Hepatocyte (in vitro differentiated cells): ENCODE results near the gene C19orf47.

Experiments used
- EZH2 ChIP-seq: fragments of 200-600 bp; sonication (generic); IDR thresholded peaks from 2 replicates; pipeline ENCODE4 v1.6.1; 2016; ENCODE audit warnings: antibody characterized with exemption, mild to moderate bottlenecking, borderline replicate concordance
- TF ChIP-seq, protein P1 (sequence below): fragments of 200-600 bp; sonication (generic); IDR thresholded peaks from 2 replicates; pipeline ENCODE4 v1.5.1; 2016; ENCODE audit warnings: antibody characterized with exemption, mild to moderate bottlenecking; ENCODE audit not compliant: poor library complexity

- TF ChIP-seq, protein P1, sequence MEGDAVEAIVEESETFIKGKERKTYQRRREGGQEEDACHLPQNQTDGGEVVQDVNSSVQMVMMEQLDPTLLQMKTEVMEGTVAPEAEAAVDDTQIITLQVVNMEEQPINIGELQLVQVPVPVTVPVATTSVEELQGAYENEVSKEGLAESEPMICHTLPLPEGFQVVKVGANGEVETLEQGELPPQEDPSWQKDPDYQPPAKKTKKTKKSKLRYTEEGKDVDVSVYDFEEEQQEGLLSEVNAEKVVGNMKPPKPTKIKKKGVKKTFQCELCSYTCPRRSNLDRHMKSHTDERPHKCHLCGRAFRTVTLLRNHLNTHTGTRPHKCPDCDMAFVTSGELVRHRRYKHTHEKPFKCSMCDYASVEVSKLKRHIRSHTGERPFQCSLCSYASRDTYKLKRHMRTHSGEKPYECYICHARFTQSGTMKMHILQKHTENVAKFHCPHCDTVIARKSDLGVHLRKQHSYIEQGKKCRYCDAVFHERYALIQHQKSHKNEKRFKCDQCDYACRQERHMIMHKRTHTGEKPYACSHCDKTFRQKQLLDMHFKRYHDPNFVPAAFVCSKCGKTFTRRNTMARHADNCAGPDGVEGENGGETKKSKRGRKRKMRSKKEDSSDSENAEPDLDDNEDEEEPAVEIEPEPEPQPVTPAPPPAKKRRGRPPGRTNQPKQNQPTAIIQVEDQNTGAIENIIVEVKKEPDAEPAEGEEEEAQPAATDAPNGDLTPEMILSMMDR: no peak
- no peak for TF ChIP-seq EZH2
Observed at GRCh38 chr19:40303765-40304164, 44.4 kb downstream of the C19orf47 start.
